ENCODE measurements around the gene HSF2BP. TPM values are rescaled to one million over a fixed set of nuclear protein-coding genes. Genes with fewer than 3 reads are reported as not detected.

HSF2BP gene
- total and polyA plus RNA-seq, 2 of the 8 experiments (the other 6 are each of a cell fraction or from before 2014, with no cell fraction given) = 0.51 to 0.93 TPM

- H3K4me2 ChIP-seq (ENCODE audit: insufficient read depth in 1 of 2, low read depth in 2 of 2, low read length in 2 of 2) = no peak overlapping the region
- TF ChIP-seq CTCF (IDR thresholded peaks at IDR 0.05; ENCODE audit: control extremely low read depth in 1 of 3, insufficient read depth in 1 of 3, low read depth in 1 of 3, low read length in 3 of 3) = no peak
- no peak for TF ChIP-seq ATF3 (IDR thresholded peaks at IDR 0.05; ENCODE audit: insufficient read depth, low read depth, low read length)
- TF ChIP-seq TCF12 (IDR thresholded peaks at IDR 0.05; ENCODE audit: low read depth, low read length) = no peak
- no peak for TF ChIP-seq POU5F1 (IDR thresholded peaks at IDR 0.05; ENCODE audit: low read depth, low read length)
- no peak for TF ChIP-seq BRCA1 (IDR thresholded peaks at IDR 0.05; ENCODE audit: low read depth, low read length)
- no peak for TF ChIP-seq ZNF274 (IDR thresholded peaks at IDR 0.05; ENCODE audit: borderline replicate concordance, extremely low read depth, low read length)
- no peak for TF ChIP-seq SRF (IDR thresholded peaks at IDR 0.05; ENCODE audit: low read depth, low read length)
- TF ChIP-seq BCL11A (IDR thresholded peaks at IDR 0.05; ENCODE audit: low read depth in 2 of 2, low read length in 2 of 2) = no peak
These were observed 42.9 kb upstream of the HSF2BP start for GRCh38 chr21:43701936-43702784.

More at GRCh38 chr21:43701936-43702784, 42.9 kb upstream of the HSF2BP start:
- Histone ChIP-seq H3K23ac (ENCODE audit: insufficient read length) (no peak overlapping the region), H3K23me2 (ENCODE audit: low read depth, low read length) (no peaks in the 10 kb centered on the region), H2AK5ac (ENCODE audit: low read depth, low read length) (no peak overlapping the region), H3K56ac (replicated peaks; ENCODE audit: insufficient read length, low read depth, low read length) (no peak overlapping the region), H4K20me1 (replicated peaks in 1 of 2; ENCODE audit: control insufficient read depth in 1 of 2, insufficient read depth in 2 of 2, low read length in 2 of 2) (no peaks in the 10 kb centered on the region), H3K79me2 (ENCODE audit: control insufficient read depth in 1 of 2, insufficient read depth in 2 of 2, low read length in 2 of 2) (no peaks in the 10 kb centered on the region), H3K14ac (ENCODE audit: insufficient read length) (no peak overlapping the region), H3K9me3 (ENCODE audit: insufficient read depth in 2 of 2, low read depth in 1 of 2, low read length in 1 of 2) (no peaks in the 10 kb centered on the region), H2BK5ac (ENCODE audit: low read depth, low read length) (peak overlapping the region; percentile 52; the same call in 1 of the 2 replicates), H3K4me3 (ENCODE audit: extremely low read depth in 1 of 4, insufficient read depth in 2 of 4, low read depth in 3 of 4, low read length in 4 of 4) (no peak overlapping the region), H3K9ac (replicated peaks in 1 of 4; ENCODE audit: extremely low read depth in 1 of 4, low read depth in 3 of 4, low read length in 3 of 4) (no peak overlapping the region), H3K4ac (replicated peaks; ENCODE audit: insufficient read length, low read depth, low read length) (no peak overlapping the region), H3K4me1 (replicated peaks in 1 of 4; ENCODE audit: control insufficient read depth in 3 of 4, insufficient read depth in 4 of 4, low read length in 3 of 4) (peaks cover 0 to 14% (median 5%) of the 10 kb centered on the region in 4 experiments; a peak in 6 of 7 replicates), H2BK120ac (replicated peaks; ENCODE audit: low read depth, low read length) (no peak overlapping the region), H3K36me3 (ENCODE audit: control insufficient read depth in 2 of 4, insufficient read depth in 4 of 4, low read length in 3 of 4) (no peaks in the 10 kb centered on the region), H2AFZ (ENCODE audit: low read length) (no peak overlapping the region), H2BK12ac (ENCODE audit: low read depth, low read length) (peak overlapping the region; percentile 50; the same call in 1 of the 2 replicates), H3K27me3 (replicated peaks in 1 of 4; ENCODE audit: control insufficient read depth in 3 of 4, extremely low read depth in 1 of 4, insufficient read depth in 3 of 4, low read length in 3 of 4) (no peaks in the 10 kb centered on the region), H3K27ac (ENCODE audit: low read depth, low read length) (no peak overlapping the region), H2BK15ac (ENCODE audit: low read length) (peak overlapping the region; percentile 16; the same call in 1 of the 2 replicates), H4K5ac (ENCODE audit: insufficient read length, low read depth, low read length) (no peak overlapping the region), H2BK20ac (ENCODE audit: low read length) (no peak overlapping the region), H4K91ac (replicated peaks; ENCODE audit: insufficient read length, low read length) (no peak overlapping the region), H4K8ac (ENCODE audit: extremely low read depth, insufficient read depth, low read length) (peak overlapping the region; percentile 41; the same call in 1 of the 2 replicates), H3K18ac (ENCODE audit: extremely low read depth, low read length) (no peak overlapping the region; the same call in 1 of the 2 replicates), H3K79me1 (ENCODE audit: low read depth, low read length) (no peaks in the 10 kb centered on the region)
- DNase-seq (ENCODE audit: low read depth in 1 of 2, low spot score in 2 of 2) (no peak), FAIRE-seq (no peak)
- 83% methylated on average over 24 of the region's 29 CpGs; no CpG with 5 or more reads in 1 of the 2 experiments for WGBS, 2 experiments (ENCODE audit: extremely low coverage in 1 of 2, insufficient coverage in 1 of 2, insufficient read length in 1 of 2, insufficient replicate concordance in 2 of 2, low coverage in 1 of 2, low lambda C conversion rate in 2 of 2, missing lambda C conversion rate in 1 of 2)
- CTCF ChIA-PET (ENCODE audit: partially characterized antibody) = interaction anchor here (0.8 to 1.6 kb wide), 3 partner anchors 11 to 26 kb away, joined by 3 to 5 read pairs (median 4); no protein-coding TSS in a partner anchor
- POLR2A ChIA-PET (ENCODE audit: partially characterized antibody) = interaction anchor here (0.8 to 3.3 kb wide), 7 partner anchors 9 to 813 kb away, joined by 3 to 10 read pairs (median 4); partner anchors contain the start of gene RRP1
